ENCODE data around the gene PLPP2.

DNA sequence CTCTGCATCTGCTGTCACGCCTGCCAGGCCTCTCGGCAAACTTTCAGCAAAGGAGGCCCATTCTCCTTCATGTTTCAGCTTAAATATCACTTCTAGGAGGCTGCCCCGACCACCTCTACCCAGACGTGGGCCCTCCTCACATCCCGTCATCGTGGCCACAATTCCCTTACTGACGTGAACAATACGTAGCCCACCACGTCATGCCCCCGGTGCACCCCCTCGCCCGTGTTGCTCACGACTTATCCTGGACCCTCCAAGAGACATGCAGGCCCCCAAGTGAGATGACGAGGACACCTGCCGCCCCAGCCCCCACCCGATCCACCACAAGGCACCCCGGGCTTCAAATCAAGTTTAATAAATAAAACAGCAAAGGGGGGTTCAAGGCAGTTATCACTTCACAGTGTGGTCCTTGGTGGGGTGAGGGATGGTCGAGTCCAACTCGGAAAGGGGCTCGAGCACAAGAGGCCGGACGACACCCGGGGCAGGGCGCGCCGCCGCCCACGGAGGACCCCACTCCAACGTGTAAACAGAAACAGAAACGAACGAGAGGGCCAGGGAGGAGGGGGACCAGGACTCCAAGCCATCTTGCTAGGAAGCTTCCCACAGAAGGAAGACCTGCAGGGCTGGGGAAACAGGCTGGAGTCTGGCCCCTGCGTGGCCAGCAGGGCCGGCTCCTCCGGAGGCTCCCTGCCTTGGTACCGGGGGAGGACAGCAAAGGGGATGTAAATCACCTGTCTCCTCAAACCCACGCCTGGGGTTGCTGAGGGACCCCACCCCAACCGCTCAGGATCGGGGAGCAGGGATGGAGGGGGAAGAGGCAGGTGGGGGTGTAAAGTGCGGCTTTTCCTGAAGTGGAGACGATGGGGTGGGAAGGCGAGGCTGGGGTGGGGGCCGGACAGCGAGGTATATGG, 14.3 kb upstream of the PLPP2 start:
- TF ChIP-seq, protein P1, sequence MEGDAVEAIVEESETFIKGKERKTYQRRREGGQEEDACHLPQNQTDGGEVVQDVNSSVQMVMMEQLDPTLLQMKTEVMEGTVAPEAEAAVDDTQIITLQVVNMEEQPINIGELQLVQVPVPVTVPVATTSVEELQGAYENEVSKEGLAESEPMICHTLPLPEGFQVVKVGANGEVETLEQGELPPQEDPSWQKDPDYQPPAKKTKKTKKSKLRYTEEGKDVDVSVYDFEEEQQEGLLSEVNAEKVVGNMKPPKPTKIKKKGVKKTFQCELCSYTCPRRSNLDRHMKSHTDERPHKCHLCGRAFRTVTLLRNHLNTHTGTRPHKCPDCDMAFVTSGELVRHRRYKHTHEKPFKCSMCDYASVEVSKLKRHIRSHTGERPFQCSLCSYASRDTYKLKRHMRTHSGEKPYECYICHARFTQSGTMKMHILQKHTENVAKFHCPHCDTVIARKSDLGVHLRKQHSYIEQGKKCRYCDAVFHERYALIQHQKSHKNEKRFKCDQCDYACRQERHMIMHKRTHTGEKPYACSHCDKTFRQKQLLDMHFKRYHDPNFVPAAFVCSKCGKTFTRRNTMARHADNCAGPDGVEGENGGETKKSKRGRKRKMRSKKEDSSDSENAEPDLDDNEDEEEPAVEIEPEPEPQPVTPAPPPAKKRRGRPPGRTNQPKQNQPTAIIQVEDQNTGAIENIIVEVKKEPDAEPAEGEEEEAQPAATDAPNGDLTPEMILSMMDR (IDR thresholded peaks at IDR 0.05; ENCODE audit: borderline replicate concordance, extremely low read depth, low read length, poor library complexity, severe bottlenecking) = no peak
- TF ChIP-seq EZH2 (IDR thresholded peaks at IDR 0.05; ENCODE audit: borderline replicate concordance, low read depth, low read length, severe bottlenecking) = no peak

All from DND-41 (cell line).